ENCODE data around the gene AEBP1. TPM values are rescaled to one million over a fixed set of nuclear protein-coding genes. Genes with fewer than 3 reads are reported as not detected.
A peak's percentile ranks its signal among the peaks of the same experiment; 100 is the strongest.

The AEBP1 gene
- total RNA-seq, 1 donor from 2014 or later = 35.4 TPM

GRCh38 chr7:44162179-44162578 is 58.0 kb downstream of the AEBP1 start:
- Mint-ChIP-seq H3K27me3 (ENCODE audit: unreplicated experiment) (peaks cover 3% of the 10 kb centered on the region), H3K9me3 (ENCODE audit: unreplicated experiment) (peaks cover 3% of the 10 kb centered on the region), H3K4me1 (ENCODE audit: low read depth, unreplicated experiment) (peaks cover 8% of the 10 kb centered on the region), H3K27ac (ENCODE audit: unreplicated experiment) (no peak overlapping the region), H3K36me3 (ENCODE audit: unreplicated experiment) (peaks cover 10% of the 10 kb centered on the region), H3K4me3 (ENCODE audit: unreplicated experiment) (no peak overlapping the region)
- no peak for DNase-seq
- TF ChIP-seq CTCF (IDR thresholded peaks at IDR 0.05; ENCODE audit: partially characterized antibody, unreplicated experiment) = no peak

- peaks cover 2% of the 10 kb centered on the region for H3K9me3 Mint-ChIP-seq (ENCODE audit: unreplicated experiment)
- TF ChIP-seq CTCF (IDR thresholded peaks at IDR 0.05; ENCODE audit: partially characterized antibody, unreplicated experiment) = no peak
- DNase-seq = no peak
- H3K27me3 Mint-ChIP-seq (ENCODE audit: unreplicated experiment) = peaks cover 2% of the 10 kb centered on the region
- H3K4me3 Mint-ChIP-seq (ENCODE audit: unreplicated experiment) = no peak overlapping the region
- H3K36me3 Mint-ChIP-seq (ENCODE audit: unreplicated experiment) = peaks cover 10% of the 10 kb centered on the region
- H3K4me1 Mint-ChIP-seq (ENCODE audit: low read depth, unreplicated experiment) = peaks cover 4% of the 10 kb centered on the region
- H3K27ac Mint-ChIP-seq (ENCODE audit: unreplicated experiment) = no peak overlapping the region
These were observed 58.7 kb downstream of the AEBP1 start for GRCh38 chr7:44162785-44163395.

- H3K4me3 Mint-ChIP-seq (ENCODE audit: unreplicated experiment) = no peak overlapping the region
- DNase-seq = no peak
- H3K27me3 Mint-ChIP-seq (ENCODE audit: unreplicated experiment) = no peaks in the 10 kb centered on the region
- H3K27ac Mint-ChIP-seq (ENCODE audit: unreplicated experiment) = no peak overlapping the region
- H3K36me3 Mint-ChIP-seq (ENCODE audit: unreplicated experiment) = peaks cover 10% of the 10 kb centered on the region
- H3K9me3 Mint-ChIP-seq (ENCODE audit: unreplicated experiment) = no peaks in the 10 kb centered on the region
- no peaks in the 10 kb centered on the region for H3K4me1 Mint-ChIP-seq (ENCODE audit: low read depth, unreplicated experiment)
- no peak for TF ChIP-seq CTCF (IDR thresholded peaks at IDR 0.05; ENCODE audit: partially characterized antibody, unreplicated experiment)
These were observed 59.4 kb downstream of the AEBP1 start for GRCh38 chr7:44163591-44163990.

Small RNA genes lying within 50 kb of the gene (microRNA-seq; reads per million reads assigned to microRNA genes)
- 1.5 reads per million, percentile 6 among the genes with 10 or more reads in this experiment for gene MIR6838 (ENCODE audit: unreplicated experiment)

Other genes starting within 250 kb of the AEBP1 start
- gene MRPS24, start 234.8 kb upstream of the AEBP1 start, total RNA-seq (ENCODE audit: unreplicated experiment) = 60.8 TPM
- gene URGCP, start 197.7 kb upstream of the AEBP1 start, total RNA-seq (ENCODE audit: unreplicated experiment) = 17.8 TPM
- 10.1 TPM for gene UBE2D4, start 177.9 kb upstream of the AEBP1 start, total RNA-seq (ENCODE audit: unreplicated experiment)
- not detected for gene SPDYE1, start 106.4 kb upstream of the AEBP1 start, total RNA-seq (ENCODE audit: unreplicated experiment)
- gene DBNL, start 59.6 kb upstream of the AEBP1 start, total RNA-seq (ENCODE audit: unreplicated experiment) = 154 TPM
- gene PGAM2, start 38.8 kb upstream of the AEBP1 start, total RNA-seq (ENCODE audit: unreplicated experiment) = 13.3 TPM
- 28.8 TPM for gene POLM, start 21.8 kb upstream of the AEBP1 start, total RNA-seq (ENCODE audit: unreplicated experiment)
- gene POLD2, start 19.2 kb downstream of the AEBP1 start, total RNA-seq (ENCODE audit: unreplicated experiment) = 71.2 TPM
- 7.6 TPM for gene MYL7, start 37.0 kb downstream of the AEBP1 start, total RNA-seq (ENCODE audit: unreplicated experiment)
- 43.9 TPM for gene GCK, start 85.1 kb downstream of the AEBP1 start, total RNA-seq (ENCODE audit: unreplicated experiment)
- gene YKT6, start 96.6 kb downstream of the AEBP1 start, total RNA-seq (ENCODE audit: unreplicated experiment) = 178 TPM
- 55.1 TPM for gene CAMK2B, start 221.2 kb downstream of the AEBP1 start, total RNA-seq (ENCODE audit: unreplicated experiment)

Measured in glutamatergic neuron (in vitro differentiated cells).